Measurements from ENCODE around the gene CELF2.

The CELF2 gene

DNA sequence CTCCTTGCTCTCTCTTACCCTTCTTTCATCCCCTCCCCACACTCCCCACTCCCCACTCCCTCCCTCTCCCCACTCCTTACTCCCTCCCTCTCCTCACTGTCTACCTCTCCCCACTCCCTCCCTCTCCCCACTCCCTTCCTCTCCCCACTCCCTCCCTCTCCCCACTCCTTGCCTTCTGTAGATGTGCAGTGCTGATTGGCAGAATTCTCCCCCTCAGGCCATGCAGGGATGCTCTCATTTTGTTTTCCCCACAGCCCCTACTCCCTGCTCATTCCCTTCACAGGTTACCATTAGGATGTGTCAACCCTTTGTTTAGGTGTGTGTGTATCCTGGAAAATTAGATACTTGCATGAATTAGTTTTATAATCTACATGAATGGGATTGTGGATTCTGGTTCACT lies 90.3 kb downstream of the CELF2 start:
- Histone ChIP-seq H3K9me3 (ENCODE audit: control insufficient read depth, insufficient read depth, low read length) (no peaks in the 10 kb centered on the region), H3K4me2 (ENCODE audit: low read length) (no peak overlapping the region), H3K4me1 (ENCODE audit: control insufficient read depth, low read length) (no peaks in the 10 kb centered on the region), H3K4me3 (ENCODE audit: low read length) (no peak overlapping the region), H3K27me3 (ENCODE audit: control insufficient read depth, low read length) (peaks cover 7% of the 10 kb centered on the region), H3K9me2 (replicated peaks; ENCODE audit: control insufficient read depth, low read length) (no peaks in the 10 kb centered on the region), H3K79me2 (ENCODE audit: control insufficient read depth, low read length) (no peaks in the 10 kb centered on the region), H4K20me1 (ENCODE audit: control insufficient read depth, insufficient read depth, low read depth, low read length) (no peaks in the 10 kb centered on the region), H3F3A (ENCODE audit: control insufficient read depth, insufficient read depth) (no peaks in the 10 kb centered on the region), H3K27ac (ENCODE audit: low read depth, low read length) (no peak overlapping the region), H3K36me3 (ENCODE audit: control insufficient read depth, low read length) (no peaks in the 10 kb centered on the region)
- TF ChIP-seq, protein P1, sequence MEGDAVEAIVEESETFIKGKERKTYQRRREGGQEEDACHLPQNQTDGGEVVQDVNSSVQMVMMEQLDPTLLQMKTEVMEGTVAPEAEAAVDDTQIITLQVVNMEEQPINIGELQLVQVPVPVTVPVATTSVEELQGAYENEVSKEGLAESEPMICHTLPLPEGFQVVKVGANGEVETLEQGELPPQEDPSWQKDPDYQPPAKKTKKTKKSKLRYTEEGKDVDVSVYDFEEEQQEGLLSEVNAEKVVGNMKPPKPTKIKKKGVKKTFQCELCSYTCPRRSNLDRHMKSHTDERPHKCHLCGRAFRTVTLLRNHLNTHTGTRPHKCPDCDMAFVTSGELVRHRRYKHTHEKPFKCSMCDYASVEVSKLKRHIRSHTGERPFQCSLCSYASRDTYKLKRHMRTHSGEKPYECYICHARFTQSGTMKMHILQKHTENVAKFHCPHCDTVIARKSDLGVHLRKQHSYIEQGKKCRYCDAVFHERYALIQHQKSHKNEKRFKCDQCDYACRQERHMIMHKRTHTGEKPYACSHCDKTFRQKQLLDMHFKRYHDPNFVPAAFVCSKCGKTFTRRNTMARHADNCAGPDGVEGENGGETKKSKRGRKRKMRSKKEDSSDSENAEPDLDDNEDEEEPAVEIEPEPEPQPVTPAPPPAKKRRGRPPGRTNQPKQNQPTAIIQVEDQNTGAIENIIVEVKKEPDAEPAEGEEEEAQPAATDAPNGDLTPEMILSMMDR (IDR thresholded peaks at IDR 0.05; ENCODE audit: low read depth, low read length, poor library complexity, severe bottlenecking) = no peak
- TF ChIP-seq EZH2phosphoT487 (IDR thresholded peaks at IDR 0.05; ENCODE audit: borderline replicate concordance, low read length) = no peak

DNA sequence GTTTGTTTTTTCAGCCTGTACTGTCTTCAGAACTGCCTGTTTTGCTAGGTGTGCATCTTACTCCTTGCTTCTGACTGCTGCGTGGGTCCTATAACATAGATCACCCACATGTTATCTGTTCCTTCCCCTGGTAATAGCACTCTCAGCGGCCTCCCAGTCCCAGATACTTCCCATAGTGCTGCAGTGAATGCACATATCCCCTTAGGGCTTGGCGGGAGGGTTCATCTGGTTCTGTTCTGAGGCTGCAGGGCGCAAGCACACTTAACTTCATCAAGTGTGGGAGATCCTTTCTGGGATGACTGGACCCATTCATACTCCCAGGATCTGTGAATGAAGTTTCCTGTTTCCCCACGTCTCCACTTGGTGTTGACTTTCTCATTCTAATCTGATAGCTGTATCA lies 90.7 kb downstream of the CELF2 start:
- TF ChIP-seq, protein P1 (IDR thresholded peaks at IDR 0.05; ENCODE audit: low read depth, low read length, poor library complexity, severe bottlenecking) = no peak
- no peak for TF ChIP-seq EZH2phosphoT487 (IDR thresholded peaks at IDR 0.05; ENCODE audit: borderline replicate concordance, low read length)
- Histone ChIP-seq H3K4me2 (ENCODE audit: low read length) (no peak overlapping the region), H3K27ac (ENCODE audit: low read depth, low read length) (no peak overlapping the region), H4K20me1 (ENCODE audit: control insufficient read depth, insufficient read depth, low read depth, low read length) (no peaks in the 10 kb centered on the region), H3F3A (ENCODE audit: control insufficient read depth, insufficient read depth) (no peaks in the 10 kb centered on the region), H3K4me1 (ENCODE audit: control insufficient read depth, low read length) (no peaks in the 10 kb centered on the region; the same call in 1 of the 2 replicates), H3K9me2 (replicated peaks; ENCODE audit: control insufficient read depth, low read length) (no peaks in the 10 kb centered on the region), H3K79me2 (ENCODE audit: control insufficient read depth, low read length) (no peaks in the 10 kb centered on the region), H3K36me3 (ENCODE audit: control insufficient read depth, low read length) (no peaks in the 10 kb centered on the region), H3K27me3 (ENCODE audit: control insufficient read depth, low read length) (peaks cover 7% of the 10 kb centered on the region; the same call in 1 of the 2 replicates), H3K4me3 (ENCODE audit: low read length) (no peak overlapping the region), H3K9me3 (ENCODE audit: control insufficient read depth, insufficient read depth, low read length) (no peaks in the 10 kb centered on the region)

DNA sequence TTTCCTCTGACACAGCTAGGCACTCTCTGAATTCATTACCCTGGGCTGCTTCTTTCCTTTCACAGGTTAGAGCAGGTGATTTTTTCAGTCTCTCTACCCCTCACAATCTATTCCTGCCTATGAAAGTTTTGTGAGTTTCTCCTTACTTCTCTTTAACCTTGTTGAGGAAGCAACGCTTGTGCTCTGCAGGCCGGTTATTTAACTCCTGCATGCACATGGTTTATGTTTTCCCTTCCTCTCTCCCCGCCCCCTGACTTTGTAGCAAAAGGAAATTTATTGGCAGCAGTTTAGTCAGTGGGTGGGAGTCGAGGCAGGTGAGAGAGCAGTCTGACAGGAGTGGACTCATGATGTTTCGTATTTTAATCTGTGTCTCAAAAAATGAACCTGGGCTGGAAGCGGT lies 91.9 kb downstream of the CELF2 start:
- TF ChIP-seq, protein P1 (IDR thresholded peaks at IDR 0.05; ENCODE audit: low read depth, low read length, poor library complexity, severe bottlenecking) = no peak
- TF ChIP-seq EZH2phosphoT487 (IDR thresholded peaks at IDR 0.05; ENCODE audit: borderline replicate concordance, low read length) = no peak
- no peaks in the 10 kb centered on the region for H3K36me3 ChIP-seq (ENCODE audit: control insufficient read depth, low read length)
- no peaks in the 10 kb centered on the region; the same call in 1 of the 2 replicates for H3K4me1 ChIP-seq (ENCODE audit: control insufficient read depth, low read length)
- no peak overlapping the region for H3K4me3 ChIP-seq (ENCODE audit: low read length)
- no peaks in the 10 kb centered on the region for H3F3A ChIP-seq (ENCODE audit: control insufficient read depth, insufficient read depth)
- no peaks in the 10 kb centered on the region for H3K79me2 ChIP-seq (ENCODE audit: control insufficient read depth, low read length)
- peaks cover 12% of the 10 kb centered on the region for H3K27me3 ChIP-seq (ENCODE audit: control insufficient read depth, low read length)
- no peaks in the 10 kb centered on the region for H3K9me2 ChIP-seq (replicated peaks; ENCODE audit: control insufficient read depth, low read length)
- no peak overlapping the region for H3K27ac ChIP-seq (ENCODE audit: low read depth, low read length)
- H3K4me2 ChIP-seq (ENCODE audit: low read length) = no peak overlapping the region
- no peaks in the 10 kb centered on the region for H3K9me3 ChIP-seq (ENCODE audit: control insufficient read depth, insufficient read depth, low read length)
- no peaks in the 10 kb centered on the region for H4K20me1 ChIP-seq (ENCODE audit: control insufficient read depth, insufficient read depth, low read depth, low read length)

All from DOHH2 (cell line).